Iris pigment epithelial cell (primary cell): Measurements from ENCODE around the gene MESP1.

Experiments used
- DNase-seq: peaks from one replicate; pipeline ENCODE4 v3.0.0-alpha.2; 2011; ENCODE audit warnings: low read depth

The MESP1 gene

DNA sequence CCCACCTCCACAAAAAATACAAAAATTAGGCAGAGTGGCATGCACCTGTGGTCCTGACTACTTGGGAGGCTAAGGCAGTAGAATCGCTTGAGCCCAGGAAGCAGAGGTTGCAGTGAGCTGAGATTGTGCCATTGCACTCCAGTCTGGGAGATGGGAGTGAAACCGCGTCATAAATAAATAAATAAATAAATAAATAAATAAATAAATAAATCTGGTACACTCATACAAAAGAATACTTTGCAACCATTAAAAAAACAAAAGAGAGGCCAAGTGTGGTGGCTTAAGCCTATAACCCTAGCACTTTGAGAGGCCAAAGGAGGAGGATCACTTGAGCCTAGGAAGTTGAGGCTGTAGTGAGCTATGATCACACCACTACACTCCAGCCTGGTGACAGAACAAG is 28.0 kb downstream of the MESP1 start:
- DNase-seq = no peak

GRCh38 chr15:89714775-89715174 is 36.3 kb downstream of the MESP1 start:
- DNase-seq = peak; percentile 15

DNA sequence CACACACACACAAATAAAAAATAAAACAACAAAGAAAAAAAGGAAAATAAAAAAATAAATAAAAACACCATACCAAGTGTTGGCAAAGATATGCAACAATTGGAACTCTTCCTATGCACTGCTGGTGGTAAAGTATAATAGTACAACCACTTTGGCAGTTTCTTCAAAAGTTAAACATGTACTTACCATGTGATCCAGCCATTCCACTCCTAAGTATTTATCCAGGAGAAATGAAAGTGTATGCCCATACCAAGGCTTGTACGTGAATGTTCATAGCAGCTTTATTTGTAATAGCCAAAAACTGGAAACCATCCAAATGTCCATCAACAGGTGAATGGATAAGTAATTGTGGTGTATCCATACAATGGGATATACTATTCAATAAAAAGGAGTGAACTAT is 43.5 kb downstream of the MESP1 start:
- no peak for DNase-seq

GRCh38 chr15:89704411-89704810 is 46.6 kb downstream of the MESP1 start:
- no peak for DNase-seq
